GM18498 (cell line): Measurements from ENCODE around the gene NABP1.

Source experiments
- ATAC-seq: cut with Tn5 transposase; IDR thresholded peaks from one replicate; pipeline ENCODE4 v1.9.1; 2021; ENCODE audit warnings: mild to moderate bottlenecking, moderate library complexity; ENCODE audit not compliant: unreplicated experiment

NABP1 gene

GRCh38 chr2:191678437-191679100 is 633 bp downstream of the NABP1 start:
- peak; percentile 10 for ATAC-seq

- peak; percentile 21 for ATAC-seq
Observed at GRCh38 chr2:191679818-191680600, 2.1 kb downstream of the NABP1 start.

GRCh38 chr2:191680639-191681038 is 2.7 kb downstream of the NABP1 start:
- no peak for ATAC-seq

- no peak for ATAC-seq
Observed at GRCh38 chr2:191682126-191682525, 4.2 kb downstream of the NABP1 start.

GRCh38 chr2:191686066-191686465 is 8.1 kb downstream of the NABP1 start:
- no peak for ATAC-seq

- ATAC-seq: no peak
Observed at GRCh38 chr2:191686729-191687128, 8.8 kb downstream of the NABP1 start.

- ATAC-seq: no peak
Observed at GRCh38 chr2:191687867-191688266, 9.9 kb downstream of the NABP1 start.

GRCh38 chr2:191688934-191689695 is 11.2 kb downstream of the NABP1 start:
- no peak for ATAC-seq

- ATAC-seq: no peak
Observed at GRCh38 chr2:191690327-191690726, 12.4 kb downstream of the NABP1 start.

- peak; percentile 73 for ATAC-seq
Observed at GRCh38 chr2:191691016-191691735, 13.2 kb downstream of the NABP1 start.

GRCh38 chr2:191691898-191692297 is 14.0 kb downstream of the NABP1 start:
- no peak for ATAC-seq

- no peak for ATAC-seq
Observed at GRCh38 chr2:191692502-191693115, 14.7 kb downstream of the NABP1 start.

- ATAC-seq: no peak
Observed at GRCh38 chr2:191693166-191693565, 15.2 kb downstream of the NABP1 start.

GRCh38 chr2:191693778-191694177 is 15.8 kb downstream of the NABP1 start:
- no peak for ATAC-seq

GRCh38 chr2:191696001-191696400 is 18.1 kb downstream of the NABP1 start:
- no peak for ATAC-seq

GRCh38 chr2:191696966-191697365 is 19.0 kb downstream of the NABP1 start:
- no peak for ATAC-seq

- no peak for ATAC-seq
Observed at GRCh38 chr2:191697870-191698269, 19.9 kb downstream of the NABP1 start.

GRCh38 chr2:191699341-191699945 is 21.5 kb downstream of the NABP1 start:
- ATAC-seq: no peak

GRCh38 chr2:191701029-191701428 is 23.1 kb downstream of the NABP1 start:
- ATAC-seq: no peak

GRCh38 chr2:191701696-191702095 is 23.8 kb downstream of the NABP1 start:
- ATAC-seq: no peak
